ENCODE results near the gene CSTPP1.
"Not testable (repeated sequence)": the region's sequence is repeated elsewhere in the genome, so short reads cannot be mapped to it uniquely, and the experiment has no call there.

CSTPP1 gene

GRCh38 chr11:46961041-46961440 is 24.5 kb downstream of the CSTPP1 start:
- no peak for DNase-seq

DNA sequence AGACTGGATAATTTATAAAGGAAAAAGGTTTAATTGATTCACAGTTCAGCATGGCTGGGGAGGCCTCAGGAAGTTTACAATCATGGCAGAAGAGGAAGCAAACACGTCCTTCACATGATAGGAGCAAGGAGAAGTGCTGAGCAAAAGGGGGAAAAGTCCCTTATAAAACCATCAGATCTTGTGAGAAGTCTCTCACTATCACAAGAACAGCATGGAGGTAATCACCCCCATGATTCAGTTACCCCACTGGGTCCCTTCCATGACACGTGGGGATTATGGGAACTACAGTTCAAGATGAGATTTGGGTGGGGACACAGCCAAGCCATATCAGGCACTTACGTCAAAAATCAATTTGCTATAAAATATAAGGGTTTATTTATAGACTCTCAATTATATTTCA is 25.3 kb downstream of the CSTPP1 start:
- not testable (repeated sequence) for DNase-seq

DNA sequence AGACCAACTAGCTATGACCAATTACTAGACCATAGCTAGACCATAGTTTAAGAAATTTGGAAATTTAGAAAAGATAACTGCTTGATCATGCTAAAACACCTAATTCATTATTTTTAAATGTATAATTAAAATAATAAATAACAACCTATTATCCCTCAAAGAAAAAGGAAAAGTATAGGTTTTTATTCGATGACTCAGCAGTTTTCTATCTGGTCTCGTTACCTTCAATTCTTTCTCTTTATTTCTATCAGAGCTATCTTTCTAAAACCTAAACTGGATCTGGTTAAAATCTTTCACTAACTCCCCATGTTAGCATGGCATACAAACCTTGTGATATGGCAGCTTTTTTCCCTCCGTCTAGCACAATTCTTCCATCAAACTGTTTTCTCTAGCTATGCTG is 27.3 kb downstream of the CSTPP1 start:
- DNase-seq, result no peak

- no peak for DNase-seq
These were observed 30.2 kb downstream of the CSTPP1 start for GRCh38 chr11:46966773-46967172.

DNA sequence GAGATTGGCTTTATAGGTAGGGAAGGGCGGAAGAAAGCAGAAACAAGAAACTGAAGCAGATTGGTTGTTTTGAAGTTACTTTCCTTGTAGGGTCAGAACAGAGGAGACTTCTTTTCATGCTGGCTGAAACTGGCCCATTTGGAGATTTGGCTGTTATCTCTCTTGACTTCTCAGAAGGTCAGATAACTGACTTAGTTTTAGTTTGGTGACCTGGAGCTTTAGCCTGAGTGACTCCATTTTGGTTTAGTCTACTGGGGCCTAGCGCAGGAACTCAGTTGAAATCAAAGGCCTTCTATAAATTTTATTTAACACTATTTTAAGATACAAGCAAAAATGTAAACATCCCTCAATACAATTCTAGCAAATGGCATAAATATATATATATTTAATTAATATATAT is 31.4 kb downstream of the CSTPP1 start:
- DNase-seq, result no peak

DNA sequence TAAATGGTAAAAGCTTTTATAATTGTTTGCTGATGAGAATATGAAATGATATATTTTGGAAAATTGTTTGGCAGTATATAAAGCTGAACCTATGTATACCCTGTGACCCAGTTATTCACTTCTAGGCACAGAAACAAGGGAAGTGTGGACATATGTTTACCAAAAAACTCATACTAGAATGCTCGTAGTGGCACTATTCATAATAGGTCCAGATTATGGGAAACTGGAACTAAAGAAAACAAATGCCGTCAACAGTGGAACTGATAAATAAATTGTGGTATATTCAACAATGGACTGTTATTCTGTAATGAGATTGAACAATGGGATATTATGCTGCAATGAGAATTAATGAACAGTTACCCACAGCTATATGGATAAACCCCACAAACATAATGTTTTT is 32.8 kb downstream of the CSTPP1 start:
- no peak for DNase-seq

DNA sequence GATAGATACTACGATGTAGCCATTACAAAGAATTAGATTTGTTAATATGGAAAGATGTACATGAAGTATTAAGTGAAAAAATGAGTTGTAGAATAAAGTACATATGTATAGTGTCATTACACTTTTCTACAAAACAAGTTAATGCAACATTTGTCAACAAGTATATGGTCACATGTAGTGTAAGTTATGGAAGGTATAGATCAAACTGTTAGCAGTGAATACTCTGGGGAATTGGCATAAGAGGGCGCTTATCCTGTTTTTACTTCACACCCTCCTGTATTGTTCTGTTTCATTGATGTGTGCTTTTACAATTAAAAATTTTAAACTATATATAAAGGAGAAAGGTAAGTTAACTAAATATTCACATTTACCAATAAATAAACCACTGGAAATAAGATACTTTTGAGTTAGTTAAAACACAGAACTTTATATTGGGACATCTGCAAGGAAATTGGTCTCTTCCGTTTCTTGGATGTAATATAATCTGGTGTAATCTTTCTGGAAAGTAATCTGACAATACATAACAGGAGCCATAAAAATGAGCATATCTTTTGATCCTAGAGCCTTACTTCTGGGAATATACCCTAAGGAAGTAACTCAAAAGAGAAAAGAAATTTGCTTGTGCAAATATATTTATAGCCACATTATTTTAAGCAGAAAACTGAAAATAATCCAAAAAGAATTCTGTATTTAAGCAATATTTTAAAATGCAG is 34.5 kb downstream of the CSTPP1 start:
- no peak for DNase-seq

GRCh38 chr11:46972343-46972742 is 35.8 kb downstream of the CSTPP1 start:
- no peak for DNase-seq

GRCh38 chr11:46972821-46973220 is 36.3 kb downstream of the CSTPP1 start:
- no peak for DNase-seq

DNA sequence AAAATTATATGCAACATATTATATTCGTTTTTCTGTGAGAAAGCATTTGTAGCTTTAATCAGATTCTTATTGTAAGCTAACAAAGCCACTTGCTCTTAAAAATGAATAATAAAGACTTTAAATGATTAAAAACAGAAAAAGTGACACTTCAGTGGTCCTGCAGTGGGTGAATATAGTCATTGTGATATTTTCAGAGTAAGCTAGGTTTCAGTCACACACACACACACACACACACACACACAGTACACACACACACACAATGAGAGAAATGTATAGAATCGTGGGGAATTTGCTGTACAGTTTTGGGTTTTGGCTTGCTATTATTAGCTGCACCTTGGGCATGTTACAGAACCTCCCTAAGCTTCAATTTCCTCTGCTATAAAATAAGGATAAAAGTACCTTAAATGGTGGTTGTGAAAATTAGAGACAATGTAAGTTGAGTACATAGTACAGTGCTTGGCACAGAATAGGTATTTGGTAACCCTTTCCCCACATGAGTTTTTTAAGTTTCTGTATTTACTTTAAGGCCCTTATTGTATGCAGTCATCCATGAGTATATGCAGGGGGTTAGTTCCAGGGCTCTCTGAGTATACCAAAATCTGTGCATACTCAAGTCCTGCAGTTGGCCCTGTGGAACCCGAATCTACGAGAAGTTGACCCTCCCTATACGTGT is 39.8 kb downstream of the CSTPP1 start:
- DNase-seq, result no peak

- no peak for DNase-seq
These were observed 40.7 kb downstream of the CSTPP1 start for GRCh38 chr11:46977038-46977813.

- DNase-seq, result no peak
These were observed 41.5 kb downstream of the CSTPP1 start for GRCh38 chr11:46978005-46978491.

- DNase-seq, result no peak
These were observed 42.8 kb downstream of the CSTPP1 start for GRCh38 chr11:46979358-46979757.

- DNase-seq, result no peak
These were observed 44.9 kb downstream of the CSTPP1 start for GRCh38 chr11:46981436-46981835.

GRCh38 chr11:46982797-46983452 is 46.4 kb downstream of the CSTPP1 start:
- DNase-seq, result no peak

GRCh38 chr11:46983598-46983997 is 47.0 kb downstream of the CSTPP1 start:
- DNase-seq, result no peak

DNA sequence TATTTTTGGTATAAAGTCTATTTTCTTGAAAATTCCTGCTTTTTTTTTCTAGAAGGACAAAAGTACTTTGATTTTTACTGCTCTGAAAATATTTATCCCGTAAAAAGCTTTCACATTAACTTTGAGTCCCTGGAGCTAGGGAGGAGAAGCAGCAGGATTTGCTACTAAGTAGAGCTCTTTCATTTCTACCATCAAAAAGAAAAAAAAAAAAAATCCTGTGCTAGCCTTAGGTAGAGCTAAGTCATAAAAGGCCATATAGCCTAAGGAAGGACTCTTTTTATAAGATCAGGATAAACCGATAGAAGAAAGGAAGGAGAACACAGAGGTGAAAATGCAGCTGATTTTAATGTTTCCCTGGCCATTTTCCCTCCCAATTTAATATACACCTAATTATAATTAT is 48.0 kb downstream of the CSTPP1 start:
- DNase-seq, result no peak

DNA sequence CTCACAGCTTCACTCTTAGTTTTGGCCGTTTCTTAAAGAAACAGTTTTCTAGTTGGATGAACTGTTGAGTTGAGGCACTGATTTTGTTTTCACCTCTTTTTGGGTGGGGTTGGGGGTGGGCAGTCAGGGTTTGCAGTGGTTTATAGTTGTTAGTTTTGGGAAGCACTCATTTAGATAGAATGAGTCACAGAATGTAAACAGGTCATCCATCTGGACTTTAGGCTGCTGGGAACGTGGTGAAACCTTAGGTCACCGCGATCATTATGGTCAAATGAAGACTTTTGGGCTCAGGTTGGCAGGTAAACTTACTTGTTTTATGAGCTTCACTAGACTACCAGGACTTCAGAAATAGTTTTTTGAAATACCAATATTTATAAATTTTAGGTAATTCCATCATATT is 48.4 kb downstream of the CSTPP1 start:
- DNase-seq, result no peak

DNA sequence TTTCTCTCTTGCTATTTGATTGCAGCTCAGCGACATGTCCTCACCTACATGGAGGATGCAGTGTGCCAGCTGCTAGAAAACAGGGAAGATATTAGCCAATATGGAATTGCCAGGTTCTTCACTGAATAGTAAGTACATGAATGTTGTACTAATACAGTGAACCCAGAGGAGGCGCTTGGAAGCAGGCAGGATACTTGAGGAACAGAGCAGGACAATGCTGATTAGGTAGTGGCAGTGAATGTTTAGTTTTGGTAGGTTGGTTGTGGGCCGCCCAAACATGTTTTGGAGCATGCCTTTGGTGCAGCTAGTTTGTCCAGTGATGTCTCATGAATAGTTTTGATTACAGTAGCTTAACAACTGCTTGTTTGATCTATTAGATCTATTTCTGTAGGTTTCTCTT is 50.6 kb downstream of the CSTPP1 start:
- DNase-seq, result no peak

GRCh38 chr11:46989810-46990487 is 53.4 kb downstream of the CSTPP1 start:
- not testable (repeated sequence) for DNase-seq

DNA sequence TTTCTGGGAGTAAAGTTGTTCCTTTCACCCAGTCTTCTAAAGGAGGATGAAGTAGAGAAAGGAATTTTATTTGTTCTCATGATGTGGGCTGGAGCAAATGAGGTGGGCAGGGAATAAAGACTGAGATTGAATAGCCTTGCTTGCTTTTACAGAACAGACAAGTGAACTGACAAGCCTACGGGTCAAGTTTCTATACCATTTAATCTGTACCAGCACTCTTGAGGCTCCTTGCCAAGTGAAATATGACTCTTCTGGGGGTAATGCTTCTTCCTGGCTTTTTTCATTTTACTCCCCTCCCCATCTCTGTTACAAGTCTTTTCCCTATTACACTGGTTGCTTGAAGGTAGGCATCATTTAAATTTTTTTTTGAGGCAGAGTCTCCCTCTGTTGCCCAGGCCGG is 54.8 kb downstream of the CSTPP1 start:
- no peak for DNase-seq

DNA sequence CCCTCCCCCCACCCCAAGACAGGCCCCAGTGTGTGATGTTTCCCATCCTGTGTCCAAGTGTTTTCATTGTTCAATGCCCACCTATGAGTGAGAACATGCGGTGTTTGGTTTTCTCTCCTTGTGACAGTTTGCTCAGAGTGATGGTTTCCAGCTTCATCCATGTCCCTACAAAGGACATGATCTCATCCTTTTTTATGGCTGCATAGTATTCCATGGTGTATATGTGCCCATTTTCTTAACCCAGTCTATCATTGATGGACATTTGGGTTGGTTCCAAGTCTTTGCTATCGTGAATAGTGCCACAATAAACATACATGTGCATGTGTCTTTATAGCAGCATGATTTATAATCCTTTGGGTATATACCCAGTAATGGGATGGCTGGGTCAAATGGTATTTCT is 55.8 kb downstream of the CSTPP1 start:
- not testable (repeated sequence) for DNase-seq

GRCh38 chr11:46997796-46998195 is 61.2 kb downstream of the CSTPP1 start:
- not testable (repeated sequence) for DNase-seq

Data from amniotic stem cell (primary cell).